Suprapubic skin (tissue), 4 donors: ENCODE measurements around the gene ZFP3. TPM values are rescaled to one million over a fixed set of nuclear protein-coding genes. Genes with fewer than 3 reads are reported as not detected.
"Not testable (repeated sequence)": the region's sequence is repeated elsewhere in the genome, so short reads cannot be mapped to it uniquely, and the experiment has no call there.

Source experiments
- DNase-seq, 2 donors: peaks; one replicate each; pipeline ENCODE4 v3.0.0-alpha.2; 2019; ENCODE audit warnings: low spot score in 2 of 2
- H3K27ac ChIP-seq: fragments of 200-600 bp; sonication (generic); one replicate; pipeline ENCODE4 v1.5.1; 2019
- H3K27me3 ChIP-seq: fragments of 200-600 bp; sonication (generic); one replicate; pipeline ENCODE4 v1.5.1; 2019
- H3K36me3 ChIP-seq: fragments of 200-600 bp; sonication (generic); one replicate; pipeline ENCODE4 v1.5.1; 2019
- H3K4me1 ChIP-seq: fragments of 200-600 bp; sonication (generic); one replicate; pipeline ENCODE4 v1.5.1; 2019
- H3K4me3 ChIP-seq: fragments of 200-600 bp; sonication (generic); one replicate; pipeline ENCODE4 v1.5.1; 2019; ENCODE audit warnings: mild to moderate bottlenecking
- H3K9me3 ChIP-seq: fragments of 200-600 bp; sonication (generic); one replicate; pipeline ENCODE4 v1.5.1; 2019
- POLR2A ChIP-seq, 2 donors: fragments of 450-650 bp; IDR thresholded peaks; one replicate each; pipeline ENCODE4 v1.6.1; 2017; ENCODE audit warnings: antibody characterized with exemption in 2 of 2, mild to moderate bottlenecking in 2 of 2, moderate library complexity in 2 of 2
- POLR2AphosphoS5 ChIP-seq, 3 donors: sonication (generic); formaldehyde crosslinking; IDR thresholded peaks; one replicate each; pipeline ENCODE4 v1.6.1; 2017; ENCODE audit warnings: antibody characterized with exemption in 3 of 3
- WGBS: methylation state at CpG from one replicate; pipeline ENCODE4 v1.1.5; 2018; 5-methylcytosine and 5-hydroxymethylcytosine counted together
- total RNA-seq, 4 donors: library from RNA; depleted of rRNA; stranded (reverse); fragments of >200 nt; gene quantifications; one replicate each; pipeline ENCODE4 v1.1.0, GENCODE V29; 2016
- TF ChIP-seq, protein P1 (sequence below), 2 donors: fragments of 200-600 bp in 1 of 2; fragments of 450-650 bp in 1 of 2; sonication (generic) in 1 of 2; IDR thresholded peaks; one replicate each; pipeline ENCODE4 v1.5.1; 2016 to 2019; ENCODE audit warnings: antibody characterized with exemption in 2 of 2, mild to moderate bottlenecking in 1 of 2, moderate library complexity in 1 of 2

The ZFP3 gene
- total RNA-seq, 4 donors from 2014 or later = 2.7 to 6.2 (median 4.4) TPM

DNA sequence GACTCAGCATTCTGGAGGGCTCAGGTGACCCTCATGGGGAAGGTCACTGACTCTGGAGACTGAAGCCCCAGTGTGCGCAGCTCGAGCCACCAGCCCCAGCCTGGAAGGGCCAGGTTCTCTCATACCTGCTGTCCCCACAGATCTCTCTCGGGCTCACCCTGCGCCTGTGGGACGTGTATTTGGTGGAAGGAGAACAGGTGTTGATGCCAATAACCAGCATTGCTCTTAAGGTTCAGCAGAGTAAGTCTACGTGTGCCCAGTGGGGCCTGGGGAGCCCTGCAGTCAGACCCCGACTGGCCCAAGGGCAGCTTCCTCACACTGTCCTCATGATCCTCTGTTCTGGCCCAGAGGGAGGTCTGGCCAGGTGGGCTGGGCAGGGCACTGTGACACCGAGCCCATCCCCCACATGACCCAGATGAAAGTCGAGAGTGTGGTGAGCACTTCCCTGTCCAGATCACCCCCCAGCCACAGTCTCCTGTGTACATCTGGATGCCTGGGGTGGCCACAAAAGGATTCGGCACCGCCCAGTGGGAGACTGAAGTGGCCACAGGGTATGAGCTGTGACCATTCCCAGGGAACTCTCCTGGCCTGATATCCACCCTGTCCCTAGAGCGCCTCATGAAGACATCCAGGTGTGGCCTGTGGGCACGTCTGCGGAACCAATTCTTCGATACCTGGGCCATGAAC, 59.4 kb downstream of the ZFP3 start:
- not testable (repeated sequence) for H3K27ac ChIP-seq, H3K36me3 ChIP-seq, H3K9me3 ChIP-seq, H3K4me3 ChIP-seq, DNase-seq, H3K27me3 ChIP-seq, H3K4me1 ChIP-seq
- WGBS = 89% methylated on average over 4 of the region's 15 CpGs

DNA sequence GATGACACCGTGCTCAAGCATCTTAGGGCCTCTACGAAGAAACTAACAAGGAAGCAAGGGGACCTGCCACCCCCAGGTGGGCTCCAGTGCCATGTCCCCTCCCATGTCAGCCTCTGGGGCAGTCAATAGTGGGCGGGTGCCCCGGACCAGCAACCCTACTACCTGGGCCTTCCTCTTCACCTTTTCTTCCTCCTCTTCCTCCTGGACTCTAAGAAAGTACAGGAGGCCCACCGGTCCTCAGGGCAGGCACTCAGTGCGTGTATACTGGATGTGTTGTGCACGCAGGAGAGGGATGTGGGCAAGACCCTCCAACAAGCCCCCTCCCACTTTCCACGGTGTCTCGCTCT, 59.9 kb downstream of the ZFP3 start:
- not testable (repeated sequence) for H3K9me3 ChIP-seq, H3K4me3 ChIP-seq, H3K27ac ChIP-seq, H3K4me1 ChIP-seq, H3K27me3 ChIP-seq, H3K36me3 ChIP-seq, DNase-seq
- 88% methylated on average over 8 of the region's 9 CpGs for WGBS

DNA sequence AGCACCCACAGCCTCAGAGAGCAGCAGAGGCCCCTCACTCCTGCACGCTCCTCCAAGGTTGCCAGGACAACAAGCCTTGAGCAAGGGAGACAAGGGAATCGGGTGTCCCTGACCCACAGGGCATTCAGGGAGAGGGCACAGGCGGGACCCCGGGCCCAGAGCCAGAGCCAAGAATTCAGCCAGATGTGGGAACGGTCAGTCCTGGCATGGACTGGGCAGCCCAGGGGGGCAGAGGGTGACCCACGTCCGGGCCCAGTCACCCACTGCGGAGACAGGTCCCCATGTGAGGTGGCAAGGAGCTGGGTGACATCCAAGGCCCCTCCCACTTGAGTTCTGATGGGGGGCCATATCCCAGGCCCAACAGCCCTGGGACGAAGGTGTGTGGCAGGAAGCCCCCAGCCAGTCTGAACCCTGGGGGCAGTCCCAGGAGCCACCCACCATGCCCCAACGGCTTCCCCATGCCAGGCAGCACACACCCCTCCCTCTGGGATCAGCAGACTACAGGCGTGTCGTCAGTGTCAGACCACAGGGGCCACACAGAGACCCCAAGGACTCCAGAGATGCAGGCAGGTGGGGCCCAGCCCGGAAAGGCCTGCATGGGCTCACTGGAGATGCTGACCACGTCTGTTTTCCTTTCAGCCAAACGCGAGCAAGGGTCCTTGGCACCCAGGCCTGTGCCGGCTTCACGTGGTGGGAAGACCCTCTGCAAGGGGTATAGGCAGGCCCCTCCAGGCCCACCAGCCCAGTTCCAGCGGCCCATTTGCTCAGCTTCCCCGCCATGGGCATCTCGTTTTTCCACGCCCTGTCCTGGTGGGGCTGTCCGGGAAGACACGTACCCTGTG, 60.6 kb downstream of the ZFP3 start:
- no peak overlapping the region for H3K4me3 ChIP-seq
- 87% methylated on average over 6 of the region's 24 CpGs for WGBS

DNA sequence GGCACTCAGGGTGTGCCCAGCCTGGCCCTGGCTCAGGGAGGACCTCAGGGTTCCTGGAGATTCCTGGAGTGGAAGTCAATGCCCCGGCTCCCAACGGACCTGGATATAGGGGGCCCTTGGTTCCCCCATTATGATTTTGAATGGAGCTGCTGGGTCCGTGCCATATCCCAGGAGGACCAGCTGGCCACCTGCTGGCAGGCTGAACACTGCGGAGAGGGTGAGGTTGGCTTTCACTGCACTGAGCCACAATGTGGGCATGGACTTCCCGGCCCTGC, 61.1 kb downstream of the ZFP3 start:
- Histone ChIP-seq H3K27me3 (no peaks in the 10 kb centered on the region), H3K36me3 (no peaks in the 10 kb centered on the region), H3K9me3 (no peaks in the 10 kb centered on the region), H3K27ac (no peak overlapping the region), H3K4me1 (no peaks in the 10 kb centered on the region), H3K4me3 (no peak overlapping the region)
- TF ChIP-seq POLR2AphosphoS5 (IDR thresholded peaks at IDR 0.05) = no peak
- no peak for DNase-seq
- no CpG with 5 or more reads among the region's 5 CpGs for WGBS

More for the DNA sequence above, 60.6 kb downstream of the ZFP3 start:
- DNase-seq = no peak
- no peaks in the 10 kb centered on the region for H3K36me3 ChIP-seq
- TF ChIP-seq POLR2A (IDR thresholded peaks at IDR 0.05) = no peak
- TF ChIP-seq, protein P1, sequence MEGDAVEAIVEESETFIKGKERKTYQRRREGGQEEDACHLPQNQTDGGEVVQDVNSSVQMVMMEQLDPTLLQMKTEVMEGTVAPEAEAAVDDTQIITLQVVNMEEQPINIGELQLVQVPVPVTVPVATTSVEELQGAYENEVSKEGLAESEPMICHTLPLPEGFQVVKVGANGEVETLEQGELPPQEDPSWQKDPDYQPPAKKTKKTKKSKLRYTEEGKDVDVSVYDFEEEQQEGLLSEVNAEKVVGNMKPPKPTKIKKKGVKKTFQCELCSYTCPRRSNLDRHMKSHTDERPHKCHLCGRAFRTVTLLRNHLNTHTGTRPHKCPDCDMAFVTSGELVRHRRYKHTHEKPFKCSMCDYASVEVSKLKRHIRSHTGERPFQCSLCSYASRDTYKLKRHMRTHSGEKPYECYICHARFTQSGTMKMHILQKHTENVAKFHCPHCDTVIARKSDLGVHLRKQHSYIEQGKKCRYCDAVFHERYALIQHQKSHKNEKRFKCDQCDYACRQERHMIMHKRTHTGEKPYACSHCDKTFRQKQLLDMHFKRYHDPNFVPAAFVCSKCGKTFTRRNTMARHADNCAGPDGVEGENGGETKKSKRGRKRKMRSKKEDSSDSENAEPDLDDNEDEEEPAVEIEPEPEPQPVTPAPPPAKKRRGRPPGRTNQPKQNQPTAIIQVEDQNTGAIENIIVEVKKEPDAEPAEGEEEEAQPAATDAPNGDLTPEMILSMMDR (IDR thresholded peaks at IDR 0.05) = no peak
- no peaks in the 10 kb centered on the region for H3K27me3 ChIP-seq
- H3K9me3 ChIP-seq = no peaks in the 10 kb centered on the region
- H3K27ac ChIP-seq = no peak overlapping the region
- H3K4me1 ChIP-seq = no peaks in the 10 kb centered on the region

DNA sequence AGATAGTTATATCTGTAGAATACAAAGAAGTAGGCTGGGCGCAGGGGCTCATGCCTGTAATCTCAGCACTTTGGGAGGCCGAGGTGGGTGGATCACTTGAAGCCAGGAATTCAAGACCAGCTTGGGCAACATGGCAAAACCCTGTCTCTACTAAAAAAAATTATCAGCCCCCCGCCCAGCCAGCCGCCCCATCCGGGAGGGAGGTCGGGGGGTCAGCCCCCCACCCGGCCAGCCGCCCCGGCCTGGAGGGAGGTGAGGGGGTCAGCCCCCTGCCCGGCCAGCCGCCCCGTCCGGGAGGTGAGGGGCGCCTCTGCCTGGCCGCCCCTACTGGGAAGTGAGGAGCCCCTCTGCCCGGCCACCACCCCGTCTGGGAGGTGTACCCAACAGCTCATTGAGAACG, 64.6 kb downstream of the ZFP3 start:
- 92% methylated on average over 3 of the region's 18 CpGs for WGBS
- H3K4me3 ChIP-seq, H3K27me3 ChIP-seq, DNase-seq, H3K36me3 ChIP-seq, H3K27ac ChIP-seq, H3K9me3 ChIP-seq, H3K4me1 ChIP-seq: not testable (repeated sequence)

Other genes with a start within 250 kb of the ZFP3 start
- 100 to 1,000 TPM; 141 to 352 (median 169) TPM for gene MINK1, start 245.1 kb upstream of the ZFP3 start, total RNA-seq
- gene C17orf107, start 178.9 kb upstream of the ZFP3 start, total RNA-seq = 1 to 10 TPM; 3.7 to 9.8 (median 7.5) TPM
- gene CHRNE, start 175.4 kb upstream of the ZFP3 start, total RNA-seq = 1 to 10 TPM; 1.7 to 6.0 (median 2.4) TPM
- not detected for gene GP1BA, start 146.2 kb upstream of the ZFP3 start, total RNA-seq
- 10 to 100 TPM; 35.7 to 74.3 (median 41.6) TPM for gene SLC25A11, start 138.4 kb upstream of the ZFP3 start, total RNA-seq
- 100 to 1,000 TPM in 2 of 4 donors, 10 to 100 TPM in 2; 74.1 to 118 (median 99.4) TPM for gene RNF167, start 138.2 kb upstream of the ZFP3 start, total RNA-seq
- 100 to 1,000 TPM; 392 to 756 (median 686) TPM for gene PFN1, start 129.9 kb upstream of the ZFP3 start, total RNA-seq
- 1 to 10 TPM; 2.0 to 4.2 (median 3.2) TPM for gene ENO3, start 127.3 kb upstream of the ZFP3 start, total RNA-seq
- 10 to 100 TPM; 30.5 to 52.7 (median 47.1) TPM for gene SPAG7, start 110.7 kb upstream of the ZFP3 start, total RNA-seq
- gene CAMTA2, start 90.8 kb upstream of the ZFP3 start, total RNA-seq = 10 to 100 TPM; 27.4 to 60.8 (median 34.6) TPM
- gene INCA1, start 80.9 kb upstream of the ZFP3 start, total RNA-seq = 1 to 10 TPM in 2 of 4 donors, under 1 TPM in 2; 0.73 to 1.4 (median 1.2) TPM
- 100 to 1,000 TPM in 2 of 4 donors, 10 to 100 TPM in 2; 52.7 to 104 (median 97.8) TPM for gene KIF1C, start 80.5 kb upstream of the ZFP3 start, total RNA-seq
- gene SLC52A1, start 43.0 kb upstream of the ZFP3 start, total RNA-seq = 10 to 100 TPM in 1 of 4 donors, 1 to 10 TPM in 3; 2.2 to 25.0 (median 5.9) TPM
- 1 to 10 TPM; 3.7 to 6.7 (median 5.0) TPM for gene ZNF232, start 33.4 kb downstream of the ZFP3 start, total RNA-seq
- 1 to 10 TPM in 1 of 4 donors, under 1 TPM in 2, not detected in 1; 0.16 to 1.4 (median 0.89) TPM for gene USP6, start 37.6 kb downstream of the ZFP3 start, total RNA-seq
- gene ZNF594, start 113.4 kb downstream of the ZFP3 start, total RNA-seq = 10 to 100 TPM in 1 of 4 donors, 1 to 10 TPM in 3; 2.5 to 10.1 (median 4.5) TPM
- gene SCIMP, start 156.4 kb downstream of the ZFP3 start, total RNA-seq = not detected
- gene RABEP1, start 203.8 kb downstream of the ZFP3 start, total RNA-seq = 10 to 100 TPM; 19.2 to 46.4 (median 25.0) TPM